NB4 (cell line): ENCODE measurements around the gene GRID1.

Experiments
- CTCF ChIP-seq: IDR thresholded peaks from one replicate; pipeline ENCODE4 v1.5.1; 2012; ENCODE audit warnings: low read depth, low read length
- TF ChIP-seq, protein P1 (sequence below): IDR thresholded peaks from 2 replicates; pipeline ENCODE4 v1.6.1; 2011; ENCODE audit warnings: low read depth, low read length

DNA sequence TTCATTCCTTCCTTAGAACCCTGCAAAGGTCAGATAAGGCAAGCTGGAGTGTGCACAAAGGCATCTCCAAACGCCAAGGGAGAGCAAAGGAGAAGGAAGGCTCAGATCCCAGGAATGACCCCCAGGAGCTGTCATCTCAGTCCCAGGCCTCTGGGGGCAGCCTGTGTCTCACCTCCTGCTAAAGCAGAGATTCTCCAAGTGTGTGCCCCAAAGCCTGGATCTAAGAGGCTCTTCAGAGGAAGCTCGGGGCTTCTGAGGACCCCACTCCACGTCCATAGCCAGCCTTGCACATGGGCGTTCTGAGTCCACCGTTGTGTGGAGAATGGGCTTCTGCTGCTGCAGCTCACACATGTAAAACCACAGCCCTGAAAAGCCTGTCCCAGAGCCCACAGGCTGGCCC is 5.1 kb upstream of the GRID1 start:
- peak; percentile 26 for TF ChIP-seq CTCF
- TF ChIP-seq, protein P1, sequence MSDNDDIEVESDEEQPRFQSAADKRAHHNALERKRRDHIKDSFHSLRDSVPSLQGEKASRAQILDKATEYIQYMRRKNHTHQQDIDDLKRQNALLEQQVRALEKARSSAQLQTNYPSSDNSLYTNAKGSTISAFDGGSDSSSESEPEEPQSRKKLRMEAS: no peak
